WTC11 (cell line): ENCODE data around the gene RARB. TPM values are rescaled to one million over a fixed set of nuclear protein-coding genes. Genes with fewer than 3 reads are reported as not detected.

ENCODE experiments used
- ATAC-seq: fragments of 200-7000 bp; cut with Tn5 transposase; 2 replicates; pipeline ENCODE4 v1.10.0; 2021; ENCODE audit warnings: mild to moderate bottlenecking, moderate library complexity
- CTCF ChIA-PET: fragments of 300-600 bp; sonication (Branson Sonifier 250); formaldehyde crosslinking; loops from one replicate; lab custom pipeline; 2021; ENCODE audit warnings: antibody characterized with exemption; lab: Charles Lee
- POLR2A ChIA-PET: fragments of 350-600 bp; sonication (Branson Sonifier 250); formaldehyde crosslinking; loops from one replicate; lab custom pipeline; 2021; ENCODE audit warnings: antibody characterized with exemption; lab: Charles Lee
- DNase-seq: peaks from one replicate; pipeline ENCODE4 v3.0.0; 2021; ENCODE audit warnings: low spot score
- H3K27ac Mint-ChIP-seq: 2 replicates; pipeline ENCODE4 v1.8.0; 2021; ENCODE audit warnings: mixed read lengths
- H3K27me3 Mint-ChIP-seq: 2 replicates; pipeline ENCODE4 v1.8.0; 2021; ENCODE audit warnings: low read depth, mild to moderate bottlenecking, moderate library complexity, mixed read lengths
- H3K36me3 Mint-ChIP-seq: 2 replicates; pipeline ENCODE4 v1.8.0; 2021; ENCODE audit warnings: mixed read lengths
- H3K4me1 Mint-ChIP-seq: 2 replicates; pipeline ENCODE4 v1.8.0; 2022; ENCODE audit warnings: mixed read lengths
- H3K4me3 Mint-ChIP-seq: 2 replicates; pipeline ENCODE4 v1.8.0; 2021; ENCODE audit warnings: mild to moderate bottlenecking, moderate library complexity, mixed read lengths
- H3K9me3 Mint-ChIP-seq: 2 replicates; pipeline ENCODE4 v1.8.0; 2021; ENCODE audit warnings: mixed read lengths
- CDX4 ChIP-seq: fragments of 250-450 bp; sonication (Bioruptor Pico); IDR thresholded peaks from 2 replicates; pipeline ENCODE4 v1.9.0; 2021; ENCODE audit warnings: moderate library complexity, mild to moderate bottlenecking, inconsistent platforms, borderline replicate concordance
- CREM ChIP-seq: sonication (generic); formaldehyde crosslinking; IDR thresholded peaks from 2 replicates; pipeline ENCODE4 v1.8.1; 2022; ENCODE audit warnings: mild to moderate bottlenecking, missing genetic modification reagents, moderate library complexity
- FOXP4 ChIP-seq: sonication (generic); formaldehyde crosslinking; IDR thresholded peaks from 2 replicates; pipeline ENCODE4 v1.8.0; 2022; ENCODE audit warnings: mild to moderate bottlenecking, missing genetic modification reagents
- HMGA2 ChIP-seq: fragments of 250-450 bp; sonication (Bioruptor Pico); IDR thresholded peaks from 2 replicates; pipeline ENCODE4 v1.4.0; 2021; ENCODE audit warnings: mild to moderate bottlenecking, moderate library complexity
- NFATC4 ChIP-seq: fragments of 250-450 bp; sonication (Bioruptor Pico); IDR thresholded peaks from 2 replicates; pipeline ENCODE4 v1.9.0; 2021; ENCODE audit warnings: mild to moderate bottlenecking
- NR3C1 ChIP-seq: sonication (generic); formaldehyde crosslinking; conservative IDR thresholded peaks from 2 replicates; pipeline ENCODE4 v1.8.1; 2023; ENCODE audit warnings: low read depth, mild to moderate bottlenecking, missing genetic modification reagents
- PRDM15 ChIP-seq: sonication (generic); formaldehyde crosslinking; IDR thresholded peaks from 2 replicates; pipeline ENCODE4 v1.8.0; 2022; ENCODE audit warnings: missing genetic modification reagents
- SMAD3 ChIP-seq: sonication (generic); formaldehyde crosslinking; IDR thresholded peaks from 2 replicates; pipeline ENCODE4 v1.8.0; 2022; ENCODE audit warnings: missing genetic modification reagents, mild to moderate bottlenecking, borderline replicate concordance
- SOX15 ChIP-seq: fragments of 250-450 bp; sonication (Bioruptor Pico); IDR thresholded peaks from 2 replicates; pipeline ENCODE4 v1.9.0; 2021; ENCODE audit warnings: mild to moderate bottlenecking
- ZBTB21 ChIP-seq: sonication (generic); formaldehyde crosslinking; IDR thresholded peaks from 2 replicates; pipeline ENCODE4 v1.8.1; 2023; ENCODE audit warnings: mild to moderate bottlenecking, missing genetic modification reagents, borderline replicate concordance
- ZSCAN18 ChIP-seq: fragments of 250-450 bp; sonication (Bioruptor Pico); IDR thresholded peaks from 2 replicates; pipeline ENCODE4 v2.1.2; 2022; ENCODE audit warnings: mild to moderate bottlenecking, moderate library complexity
- total RNA-seq: library from RNA; stranded (reverse); gene quantifications from 3 replicates; pipeline ENCODE4 v1.2.3, GENCODE V29; 2021
- TF ChIP-seq, protein P1 (sequence below): sonication (generic); formaldehyde crosslinking; IDR thresholded peaks from 2 replicates; pipeline ENCODE4 v1.8.1; 2023; ENCODE audit warnings: mild to moderate bottlenecking, missing genetic modification reagents, moderate library complexity
- TF ChIP-seq, protein P2 (sequence below): sonication (generic); formaldehyde crosslinking; IDR thresholded peaks from 2 replicates; pipeline ENCODE4 v1.8.1; 2023; ENCODE audit warnings: mild to moderate bottlenecking, missing genetic modification reagents, borderline replicate concordance
- TF ChIP-seq, protein P3 (sequence below): sonication (generic); formaldehyde crosslinking; IDR thresholded peaks from 2 replicates; pipeline ENCODE4 v1.8.1; 2022; ENCODE audit warnings: low read depth, missing genetic modification reagents, borderline replicate concordance
- TF ChIP-seq, protein P4 (sequence below): sonication (generic); formaldehyde crosslinking; IDR thresholded peaks from 2 replicates; pipeline ENCODE4 v1.8.1; 2023; ENCODE audit warnings: mild to moderate bottlenecking, missing genetic modification reagents

RARB gene
- total RNA-seq, 1 experiment from 2014 or later: not detected

- Mint-ChIP-seq H3K9me3 (peaks cover under 1% of the 10 kb centered on the region; the same call in 1 of the 2 replicates), H3K36me3 (no peaks in the 10 kb centered on the region), H3K4me1 (peaks cover 6% of the 10 kb centered on the region), H3K27me3 (no peaks in the 10 kb centered on the region), H3K4me3 (no peak overlapping the region), H3K27ac (no peak overlapping the region)
- ChIA-PET POLR2A (no interaction called here), CTCF (interaction anchor here (1.0 kb wide), 1 partner anchor 9 kb away, joined by 3 read pairs; no protein-coding TSS in a partner anchor)
- DNase-seq: no peak
- ATAC-seq: no peak
- TF ChIP-seq, protein P1, sequence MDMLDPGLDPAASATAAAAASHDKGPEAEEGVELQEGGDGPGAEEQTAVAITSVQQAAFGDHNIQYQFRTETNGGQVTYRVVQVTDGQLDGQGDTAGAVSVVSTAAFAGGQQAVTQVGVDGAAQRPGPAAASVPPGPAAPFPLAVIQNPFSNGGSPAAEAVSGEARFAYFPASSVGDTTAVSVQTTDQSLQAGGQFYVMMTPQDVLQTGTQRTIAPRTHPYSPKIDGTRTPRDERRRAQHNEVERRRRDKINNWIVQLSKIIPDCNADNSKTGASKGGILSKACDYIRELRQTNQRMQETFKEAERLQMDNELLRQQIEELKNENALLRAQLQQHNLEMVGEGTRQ (CRISPR knock-in tag): no peak
- TF ChIP-seq NFATC4: no peak
- TF ChIP-seq SMAD3: no peak
Observed at GRCh38 chr3:25557694-25558093, 129.6 kb downstream of the RARB start.

DNA sequence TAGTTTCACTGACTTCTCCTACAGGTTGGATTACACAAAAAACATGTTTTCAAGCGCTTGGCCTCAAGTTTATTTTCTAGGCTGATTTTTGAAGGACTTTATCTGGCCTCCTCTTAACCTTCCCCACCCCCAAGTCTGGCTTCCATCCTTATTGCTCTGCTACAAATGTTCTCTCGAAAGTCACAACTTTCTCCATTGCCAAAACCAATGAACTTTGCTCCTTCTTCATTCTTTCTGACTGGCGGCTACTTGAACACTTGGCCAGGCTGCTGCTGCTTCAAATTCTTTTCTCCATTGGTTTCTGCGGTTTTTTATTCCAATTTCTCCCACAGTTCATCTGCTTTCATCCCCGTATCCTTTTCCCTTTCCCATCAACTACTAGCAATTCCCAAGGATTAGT, 130.1 kb downstream of the RARB start:
- no peak overlapping the region for H3K4me3 Mint-ChIP-seq
- ATAC-seq: no peak
- no peaks in the 10 kb centered on the region for H3K9me3 Mint-ChIP-seq
- no peaks in the 10 kb centered on the region for H3K36me3 Mint-ChIP-seq
- CTCF ChIA-PET: interaction anchor here (1.0 kb wide), 1 partner anchor 8 kb away, joined by 3 read pairs; no protein-coding TSS in a partner anchor
- TF ChIP-seq, protein P2, sequence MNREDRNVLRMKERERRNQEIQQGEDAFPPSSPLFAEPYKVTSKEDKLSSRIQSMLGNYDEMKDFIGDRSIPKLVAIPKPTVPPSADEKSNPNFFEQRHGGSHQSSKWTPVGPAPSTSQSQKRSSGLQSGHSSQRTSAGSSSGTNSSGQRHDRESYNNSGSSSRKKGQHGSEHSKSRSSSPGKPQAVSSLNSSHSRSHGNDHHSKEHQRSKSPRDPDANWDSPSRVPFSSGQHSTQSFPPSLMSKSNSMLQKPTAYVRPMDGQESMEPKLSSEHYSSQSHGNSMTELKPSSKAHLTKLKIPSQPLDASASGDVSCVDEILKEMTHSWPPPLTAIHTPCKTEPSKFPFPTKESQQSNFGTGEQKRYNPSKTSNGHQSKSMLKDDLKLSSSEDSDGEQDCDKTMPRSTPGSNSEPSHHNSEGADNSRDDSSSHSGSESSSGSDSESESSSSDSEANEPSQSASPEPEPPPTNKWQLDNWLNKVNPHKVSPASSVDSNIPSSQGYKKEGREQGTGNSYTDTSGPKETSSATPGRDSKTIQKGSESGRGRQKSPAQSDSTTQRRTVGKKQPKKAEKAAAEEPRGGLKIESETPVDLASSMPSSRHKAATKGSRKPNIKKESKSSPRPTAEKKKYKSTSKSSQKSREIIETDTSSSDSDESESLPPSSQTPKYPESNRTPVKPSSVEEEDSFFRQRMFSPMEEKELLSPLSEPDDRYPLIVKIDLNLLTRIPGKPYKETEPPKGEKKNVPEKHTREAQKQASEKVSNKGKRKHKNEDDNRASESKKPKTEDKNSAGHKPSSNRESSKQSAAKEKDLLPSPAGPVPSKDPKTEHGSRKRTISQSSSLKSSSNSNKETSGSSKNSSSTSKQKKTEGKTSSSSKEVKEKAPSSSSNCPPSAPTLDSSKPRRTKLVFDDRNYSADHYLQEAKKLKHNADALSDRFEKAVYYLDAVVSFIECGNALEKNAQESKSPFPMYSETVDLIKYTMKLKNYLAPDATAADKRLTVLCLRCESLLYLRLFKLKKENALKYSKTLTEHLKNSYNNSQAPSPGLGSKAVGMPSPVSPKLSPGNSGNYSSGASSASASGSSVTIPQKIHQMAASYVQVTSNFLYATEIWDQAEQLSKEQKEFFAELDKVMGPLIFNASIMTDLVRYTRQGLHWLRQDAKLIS (CRISPR knock-in tag): no peak
- no peak for TF ChIP-seq ZBTB21 (CRISPR knock-in tag)
- TF ChIP-seq, protein P3, sequence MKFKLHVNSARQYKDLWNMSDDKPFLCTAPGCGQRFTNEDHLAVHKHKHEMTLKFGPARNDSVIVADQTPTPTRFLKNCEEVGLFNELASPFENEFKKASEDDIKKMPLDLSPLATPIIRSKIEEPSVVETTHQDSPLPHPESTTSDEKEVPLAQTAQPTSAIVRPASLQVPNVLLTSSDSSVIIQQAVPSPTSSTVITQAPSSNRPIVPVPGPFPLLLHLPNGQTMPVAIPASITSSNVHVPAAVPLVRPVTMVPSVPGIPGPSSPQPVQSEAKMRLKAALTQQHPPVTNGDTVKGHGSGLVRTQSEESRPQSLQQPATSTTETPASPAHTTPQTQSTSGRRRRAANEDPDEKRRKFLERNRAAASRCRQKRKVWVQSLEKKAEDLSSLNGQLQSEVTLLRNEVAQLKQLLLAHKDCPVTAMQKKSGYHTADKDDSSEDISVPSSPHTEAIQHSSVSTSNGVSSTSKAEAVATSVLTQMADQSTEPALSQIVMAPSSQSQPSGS (CRISPR knock-in tag): no peak
- TF ChIP-seq NR3C1 (CRISPR knock-in tag): no peak
- H3K27ac Mint-ChIP-seq: no peak overlapping the region
- POLR2A ChIA-PET: no interaction called here
- peaks cover 6% of the 10 kb centered on the region for H3K4me1 Mint-ChIP-seq
- no peaks in the 10 kb centered on the region for H3K27me3 Mint-ChIP-seq
- no peak for DNase-seq

GRCh38 chr3:25558796-25559195, 130.7 kb downstream of the RARB start:
- H3K4me3 Mint-ChIP-seq: no peak overlapping the region
- no peaks in the 10 kb centered on the region for H3K27me3 Mint-ChIP-seq
- CTCF ChIA-PET: no interaction called here
- DNase-seq: no peak
- H3K36me3 Mint-ChIP-seq: no peaks in the 10 kb centered on the region
- no peaks in the 10 kb centered on the region for H3K9me3 Mint-ChIP-seq
- H3K4me1 Mint-ChIP-seq: peaks cover 3% of the 10 kb centered on the region
- no peak overlapping the region for H3K27ac Mint-ChIP-seq
- no peak for ATAC-seq
- POLR2A ChIA-PET: no interaction called here
- TF ChIP-seq, protein P4, sequence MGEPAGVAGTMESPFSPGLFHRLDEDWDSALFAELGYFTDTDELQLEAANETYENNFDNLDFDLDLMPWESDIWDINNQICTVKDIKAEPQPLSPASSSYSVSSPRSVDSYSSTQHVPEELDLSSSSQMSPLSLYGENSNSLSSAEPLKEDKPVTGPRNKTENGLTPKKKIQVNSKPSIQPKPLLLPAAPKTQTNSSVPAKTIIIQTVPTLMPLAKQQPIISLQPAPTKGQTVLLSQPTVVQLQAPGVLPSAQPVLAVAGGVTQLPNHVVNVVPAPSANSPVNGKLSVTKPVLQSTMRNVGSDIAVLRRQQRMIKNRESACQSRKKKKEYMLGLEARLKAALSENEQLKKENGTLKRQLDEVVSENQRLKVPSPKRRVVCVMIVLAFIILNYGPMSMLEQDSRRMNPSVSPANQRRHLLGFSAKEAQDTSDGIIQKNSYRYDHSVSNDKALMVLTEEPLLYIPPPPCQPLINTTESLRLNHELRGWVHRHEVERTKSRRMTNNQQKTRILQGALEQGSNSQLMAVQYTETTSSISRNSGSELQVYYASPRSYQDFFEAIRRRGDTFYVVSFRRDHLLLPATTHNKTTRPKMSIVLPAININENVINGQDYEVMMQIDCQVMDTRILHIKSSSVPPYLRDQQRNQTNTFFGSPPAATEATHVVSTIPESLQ (CRISPR knock-in tag): no peak
- TF ChIP-seq FOXP4 (CRISPR knock-in tag): no peak
- TF ChIP-seq HMGA2: no peak
- no peak for TF ChIP-seq CDX4
- no peak for TF ChIP-seq PRDM15 (CRISPR knock-in tag)
- TF ChIP-seq CREM (CRISPR knock-in tag): no peak
- TF ChIP-seq SOX15: no peak
- no peak for TF ChIP-seq ZSCAN18 (CRISPR knock-in tag)
